K562 (cell line): ENCODE data around the gene HAPLN3. TPM values are rescaled to one million over a fixed set of nuclear protein-coding genes. Genes with fewer than 3 reads are reported as not detected.

Experiments
- ARID2 ChIP-seq: fragments of 450-650 bp; IDR thresholded peaks from 2 replicates; pipeline ENCODE4 v1.6.1; 2017; ENCODE audit warnings: antibody characterized with exemption, mild to moderate bottlenecking
- CREB1 ChIP-seq, 2 experiments: sonication (generic) in 1 of 2; formaldehyde crosslinking in 1 of 2; IDR thresholded peaks; 2 replicates each; pipeline versions ENCODE4 v1.6.1 to v1.8.0; 2012 to 2022; ENCODE audit warnings: inconsistent platforms in 1 of 2, mild to moderate bottlenecking in 1 of 2, missing genetic modification reagents in 1 of 2, moderate library complexity in 1 of 2
- DDX20 ChIP-seq: fragments of 450-650 bp; IDR thresholded peaks from 2 replicates; pipeline ENCODE4 v1.6.1; 2016; ENCODE audit warnings: missing genetic modification characterization, low read depth, mild to moderate bottlenecking, missing compliant biosample characterization, moderate library complexity
- FOXK1 ChIP-seq: sonication (generic); formaldehyde crosslinking; IDR thresholded peaks from 2 replicates; pipeline ENCODE4 v1.8.0; 2022; ENCODE audit warnings: missing genetic modification reagents, mild to moderate bottlenecking, borderline replicate concordance
- HEY1 ChIP-seq: fragments of 250-450 bp; sonication (Bioruptor Pico); IDR thresholded peaks from 2 replicates; pipeline ENCODE4 v1.5.0; 2020; ENCODE audit warnings: mild to moderate bottlenecking, moderate library complexity, borderline replicate concordance
- MCM3 ChIP-seq: fragments of 450-650 bp; IDR thresholded peaks from 2 replicates; pipeline ENCODE4 v1.6.1; 2016
- POU5F1 ChIP-seq: fragments of 150-350 bp; IDR thresholded peaks from 2 replicates; pipeline ENCODE4 v1.6.1; 2014; ENCODE audit warnings: borderline replicate concordance, low read length, low read depth, mild to moderate bottlenecking; ENCODE audit not compliant: partially characterized antibody
- PYGO2 ChIP-seq: fragments of 450-650 bp; IDR thresholded peaks from 2 replicates; pipeline ENCODE4 v1.6.1; 2016; ENCODE audit warnings: mild to moderate bottlenecking, missing genetic modification characterization, moderate library complexity, missing compliant biosample characterization
- RFX1 ChIP-seq: fragments of 450-650 bp; IDR thresholded peaks from 2 replicates; pipeline ENCODE4 v1.6.1; 2016; ENCODE audit warnings: mild to moderate bottlenecking, moderate library complexity
- TCFL5 ChIP-seq: fragments of 250-450 bp; sonication (Bioruptor Pico); conservative IDR thresholded peaks from 2 replicates; pipeline ENCODE4 v1.6.1; 2021; ENCODE audit warnings: mild to moderate bottlenecking, moderate library complexity, matching md5 sums
- ZBTB7A ChIP-seq: IDR thresholded peaks from 2 replicates; pipeline ENCODE4 v1.6.1; 2011; ENCODE audit warnings: low read depth, mild to moderate bottlenecking, low read length, moderate library complexity, borderline replicate concordance; ENCODE audit not compliant: control insufficient read depth
- ZFX ChIP-seq: sonication (generic); formaldehyde crosslinking; IDR thresholded peaks from 2 replicates; pipeline ENCODE4 v1.8.0; 2022; ENCODE audit warnings: mild to moderate bottlenecking, missing genetic modification reagents, moderate library complexity
- ZNF23 ChIP-seq: fragments of 250-450 bp; sonication (Bioruptor Pico); IDR thresholded peaks from 2 replicates; pipeline ENCODE4 v1.4.0; 2020; ENCODE audit warnings: mild to moderate bottlenecking
- ZNF282 ChIP-seq: sonication (generic); formaldehyde crosslinking; IDR thresholded peaks from 2 replicates; pipeline ENCODE4 v1.8.1; 2023; ENCODE audit warnings: missing genetic modification reagents
- ZNF311 ChIP-seq: fragments of 250-450 bp; sonication (Bioruptor Pico); IDR thresholded peaks from 2 replicates; pipeline ENCODE4 v1.4.0; 2020; ENCODE audit warnings: mild to moderate bottlenecking, moderate library complexity
- polyA plus RNA-seq, 8 experiments: library from polyadenylated mRNA; depleted of rRNA in 4 of 8; stranded (reverse) in 5 of 8; unstranded in 3 of 8; fragments of >200 nt; fragmentation: Nextera tagmentation in 2 of 8; fragmentation: Illumina TruSeq in 1 of 8; extraction: Ambion mirVana in 2 of 8; extraction: Trizol in 1 of 8; gene quantifications; 2 replicates each; pipeline versions ENCODE4 v1.2.1 to v1.2.3, GENCODE V29; 2011 to 2014; ENCODE audit warnings: inconsistent platforms in 1 of 8, missing spikeins in 1 of 8
- total RNA-seq, 7 experiments: library from RNA; depleted of rRNA in 6 of 7; stranded (reverse); fragments of >200 nt in 6 of 7; fragmentation: Illumina TruSeq in 2 of 7; extraction: Trizol in 2 of 7; gene quantifications; 2 replicates each; pipeline versions ENCODE4 v1.2.1 to v1.2.3, GENCODE V29; 2011 to 2021; ENCODE audit warnings: low replicate concordance in 1 of 7
- TF ChIP-seq, protein P1 (sequence below), 2 experiments: fragments of 150-350 bp in 1 of 2; IDR thresholded peaks; 2 replicates each; pipeline ENCODE4 v1.6.1; 2012 to 2016; ENCODE audit warnings: low read depth in 2 of 2, low read length in 2 of 2, mild to moderate bottlenecking in 1 of 2, moderate library complexity in 1 of 2
- TF ChIP-seq, protein P2 (sequence below): sonication (generic); formaldehyde crosslinking; IDR thresholded peaks from 2 replicates; pipeline ENCODE4 v1.8.1; 2022; ENCODE audit warnings: missing genetic modification reagents
- TF ChIP-seq, protein P3 (sequence below): fragments of 250-450 bp; sonication (Bioruptor Pico); IDR thresholded peaks from 2 replicates; pipeline ENCODE4 v1.5.0; 2020; ENCODE audit warnings: mild to moderate bottlenecking
- TF ChIP-seq, protein P4 (sequence below): fragments of 450-650 bp; formaldehyde crosslinking; IDR thresholded peaks from 2 replicates; pipeline ENCODE4 v1.4.0; 2020; ENCODE audit warnings: mild to moderate bottlenecking, mixed read lengths
- TF ChIP-seq, protein P5 (sequence below): fragments of 450-650 bp; IDR thresholded peaks from 2 replicates; pipeline ENCODE4 v1.6.1; 2016; ENCODE audit warnings: antibody characterized with exemption

The HAPLN3 gene
- total and polyA plus RNA-seq, 9 of the 15 experiments (the other 6 are each of a cell fraction or from before 2014, with no cell fraction given): 0.04 to 2.4 (median 0.65) TPM

DNA sequence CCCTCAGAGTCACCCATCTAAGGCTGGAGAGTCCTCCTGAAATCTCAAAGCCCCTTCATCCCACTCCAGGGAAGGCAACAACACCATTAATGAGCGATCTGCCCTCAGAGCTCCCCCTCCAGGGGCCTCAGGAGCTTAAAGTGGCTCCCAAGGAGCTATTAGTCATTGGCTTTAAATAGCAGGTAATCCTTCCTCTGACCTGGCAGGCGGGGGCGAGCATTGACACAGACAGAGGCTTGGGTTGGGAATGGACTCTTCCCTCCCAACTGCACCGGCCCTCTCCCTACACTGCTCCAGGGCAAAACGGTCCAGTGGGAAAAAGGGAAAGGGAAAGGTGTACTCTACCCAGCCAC is 16.4 kb upstream of the HAPLN3 start (continued):
- TF ChIP-seq, protein P1, sequence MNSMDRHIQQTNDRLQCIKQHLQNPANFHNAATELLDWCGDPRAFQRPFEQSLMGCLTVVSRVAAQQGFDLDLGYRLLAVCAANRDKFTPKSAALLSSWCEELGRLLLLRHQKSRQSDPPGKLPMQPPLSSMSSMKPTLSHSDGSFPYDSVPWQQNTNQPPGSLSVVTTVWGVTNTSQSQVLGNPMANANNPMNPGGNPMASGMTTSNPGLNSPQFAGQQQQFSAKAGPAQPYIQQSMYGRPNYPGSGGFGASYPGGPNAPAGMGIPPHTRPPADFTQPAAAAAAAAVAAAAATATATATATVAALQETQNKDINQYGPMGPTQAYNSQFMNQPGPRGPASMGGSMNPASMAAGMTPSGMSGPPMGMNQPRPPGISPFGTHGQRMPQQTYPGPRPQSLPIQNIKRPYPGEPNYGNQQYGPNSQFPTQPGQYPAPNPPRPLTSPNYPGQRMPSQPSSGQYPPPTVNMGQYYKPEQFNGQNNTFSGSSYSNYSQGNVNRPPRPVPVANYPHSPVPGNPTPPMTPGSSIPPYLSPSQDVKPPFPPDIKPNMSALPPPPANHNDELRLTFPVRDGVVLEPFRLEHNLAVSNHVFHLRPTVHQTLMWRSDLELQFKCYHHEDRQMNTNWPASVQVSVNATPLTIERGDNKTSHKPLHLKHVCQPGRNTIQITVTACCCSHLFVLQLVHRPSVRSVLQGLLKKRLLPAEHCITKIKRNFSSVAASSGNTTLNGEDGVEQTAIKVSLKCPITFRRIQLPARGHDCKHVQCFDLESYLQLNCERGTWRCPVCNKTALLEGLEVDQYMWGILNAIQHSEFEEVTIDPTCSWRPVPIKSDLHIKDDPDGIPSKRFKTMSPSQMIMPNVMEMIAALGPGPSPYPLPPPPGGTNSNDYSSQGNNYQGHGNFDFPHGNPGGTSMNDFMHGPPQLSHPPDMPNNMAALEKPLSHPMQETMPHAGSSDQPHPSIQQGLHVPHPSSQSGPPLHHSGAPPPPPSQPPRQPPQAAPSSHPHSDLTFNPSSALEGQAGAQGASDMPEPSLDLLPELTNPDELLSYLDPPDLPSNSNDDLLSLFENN (IDR thresholded peaks at IDR 0.05; ENCODE audit: low read depth in 2 of 2, low read length in 2 of 2): 0 out of 4 replicates have a peak, but pooled peaks of 1 of the 2 experiments have one; percentile 5
- TF ChIP-seq, protein P2, sequence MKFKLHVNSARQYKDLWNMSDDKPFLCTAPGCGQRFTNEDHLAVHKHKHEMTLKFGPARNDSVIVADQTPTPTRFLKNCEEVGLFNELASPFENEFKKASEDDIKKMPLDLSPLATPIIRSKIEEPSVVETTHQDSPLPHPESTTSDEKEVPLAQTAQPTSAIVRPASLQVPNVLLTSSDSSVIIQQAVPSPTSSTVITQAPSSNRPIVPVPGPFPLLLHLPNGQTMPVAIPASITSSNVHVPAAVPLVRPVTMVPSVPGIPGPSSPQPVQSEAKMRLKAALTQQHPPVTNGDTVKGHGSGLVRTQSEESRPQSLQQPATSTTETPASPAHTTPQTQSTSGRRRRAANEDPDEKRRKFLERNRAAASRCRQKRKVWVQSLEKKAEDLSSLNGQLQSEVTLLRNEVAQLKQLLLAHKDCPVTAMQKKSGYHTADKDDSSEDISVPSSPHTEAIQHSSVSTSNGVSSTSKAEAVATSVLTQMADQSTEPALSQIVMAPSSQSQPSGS (CRISPR knock-in tag): no peak
- no peak for TF ChIP-seq ZFX
- TF ChIP-seq, protein P3, sequence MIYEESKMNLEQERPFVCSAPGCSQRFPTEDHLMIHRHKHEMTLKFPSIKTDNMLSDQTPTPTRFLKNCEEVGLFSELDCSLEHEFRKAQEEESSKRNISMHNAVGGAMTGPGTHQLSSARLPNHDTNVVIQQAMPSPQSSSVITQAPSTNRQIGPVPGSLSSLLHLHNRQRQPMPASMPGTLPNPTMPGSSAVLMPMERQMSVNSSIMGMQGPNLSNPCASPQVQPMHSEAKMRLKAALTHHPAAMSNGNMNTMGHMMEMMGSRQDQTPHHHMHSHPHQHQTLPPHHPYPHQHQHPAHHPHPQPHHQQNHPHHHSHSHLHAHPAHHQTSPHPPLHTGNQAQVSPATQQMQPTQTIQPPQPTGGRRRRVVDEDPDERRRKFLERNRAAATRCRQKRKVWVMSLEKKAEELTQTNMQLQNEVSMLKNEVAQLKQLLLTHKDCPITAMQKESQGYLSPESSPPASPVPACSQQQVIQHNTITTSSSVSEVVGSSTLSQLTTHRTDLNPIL (CRISPR knock-in tag): no peak
- TF ChIP-seq CREB1 (IDR thresholded peaks at IDR 0.05): no peak
- no peak for TF ChIP-seq CREB1 (CRISPR knock-in tag; IDR thresholded peaks at IDR 0.05)
- TF ChIP-seq POU5F1: no peak
- TF ChIP-seq, protein P4, sequence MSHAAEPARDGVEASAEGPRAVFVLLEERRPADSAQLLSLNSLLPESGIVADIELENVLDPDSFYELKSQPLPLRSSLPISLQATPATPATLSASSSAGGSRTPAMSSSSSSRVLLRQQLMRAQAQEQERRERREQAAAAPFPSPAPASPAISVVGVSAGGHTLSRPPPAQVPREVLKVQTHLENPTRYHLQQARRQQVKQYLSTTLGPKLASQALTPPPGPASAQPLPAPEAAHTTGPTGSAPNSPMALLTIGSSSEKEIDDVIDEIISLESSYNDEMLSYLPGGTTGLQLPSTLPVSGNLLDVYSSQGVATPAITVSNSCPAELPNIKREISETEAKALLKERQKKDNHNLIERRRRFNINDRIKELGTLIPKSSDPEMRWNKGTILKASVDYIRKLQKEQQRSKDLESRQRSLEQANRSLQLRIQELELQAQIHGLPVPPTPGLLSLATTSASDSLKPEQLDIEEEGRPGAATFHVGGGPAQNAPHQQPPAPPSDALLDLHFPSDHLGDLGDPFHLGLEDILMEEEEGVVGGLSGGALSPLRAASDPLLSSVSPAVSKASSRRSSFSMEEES (CRISPR knock-in tag): no peak
- TF ChIP-seq FOXK1 (CRISPR knock-in tag): no peak
- TF ChIP-seq ZNF282 (CRISPR knock-in tag): no peak
- TF ChIP-seq ARID2: no peak
- no peak for TF ChIP-seq ZNF23 (CRISPR knock-in tag)
- peak; percentile 60; the same call in 1 of the 2 replicates for TF ChIP-seq ZBTB7A
- TF ChIP-seq DDX20 (tag): no peak
- no peak for TF ChIP-seq PYGO2 (tag)
- TF ChIP-seq ZNF311: no peak
- no peak for TF ChIP-seq MCM3
- TF ChIP-seq HEY1 (CRISPR knock-in tag): no peak
- no peak for TF ChIP-seq TCFL5
- TF ChIP-seq RFX1: no peak
- TF ChIP-seq, protein P5, sequence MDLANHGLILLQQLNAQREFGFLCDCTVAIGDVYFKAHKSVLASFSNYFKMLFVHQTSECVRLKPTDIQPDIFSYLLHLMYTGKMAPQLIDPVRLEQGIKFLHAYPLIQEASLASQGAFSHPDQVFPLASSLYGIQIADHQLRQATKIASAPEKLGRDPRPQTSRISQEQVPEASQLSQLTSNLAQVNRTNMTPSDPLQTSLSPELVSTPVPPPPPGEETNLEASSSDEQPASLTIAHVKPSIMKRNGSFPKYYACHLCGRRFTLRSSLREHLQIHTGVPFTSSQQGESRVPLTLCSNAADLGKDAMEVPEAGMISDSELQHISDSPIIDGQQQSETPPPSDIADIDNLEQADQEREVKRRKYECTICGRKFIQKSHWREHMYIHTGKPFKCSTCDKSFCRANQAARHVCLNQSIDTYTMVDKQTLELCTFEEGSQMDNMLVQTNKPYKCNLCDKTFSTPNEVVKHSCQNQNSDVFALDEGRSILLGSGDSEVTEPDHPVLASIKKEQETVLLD: no peak
